HEK293T (cell line): Measurements from ENCODE around the gene PPP6R2.

ENCODE experiments used
- CTCF ChIA-PET: fragments of 350-600 bp; formaldehyde crosslinking; extraction: SDS; loops from one replicate; lab custom pipeline; 2021; ENCODE audit warnings: antibody characterized with exemption, inconsistent platforms; lab: Yijun Ruan, JAX
- POLR2A ChIA-PET: fragments of 350-600 bp; formaldehyde crosslinking; extraction: SDS; loops from one replicate; lab custom pipeline; 2020; ENCODE audit warnings: antibody characterized with exemption, inconsistent platforms; lab: Yijun Ruan, JAX
- DNase-seq: peaks from one replicate; pipeline ENCODE4 v3.0.0; 2012; ENCODE audit warnings: mixed read lengths; ENCODE audit errors: extremely low spot score
- ARNT ChIP-seq: fragments of 450-650 bp; IDR thresholded peaks from 2 replicates; pipeline ENCODE4 v1.6.1; 2017; ENCODE audit warnings: mild to moderate bottlenecking
- BHLHE40 ChIP-seq: fragments of 450-650 bp; IDR thresholded peaks from 2 replicates; pipeline ENCODE4 v1.6.1; 2016; ENCODE audit warnings: mild to moderate bottlenecking, moderate library complexity, borderline replicate concordance
- CTBP1 ChIP-seq: fragments of 450-650 bp; IDR thresholded peaks from 2 replicates; pipeline ENCODE4 v1.6.1; 2016; ENCODE audit warnings: borderline replicate concordance
- ELF4 ChIP-seq: fragments of 450-650 bp; IDR thresholded peaks from 2 replicates; pipeline ENCODE4 v1.6.1; 2017; ENCODE audit warnings: antibody characterized with exemption
- FOXA1 ChIP-seq: fragments of 450-650 bp; IDR thresholded peaks from 2 replicates; pipeline ENCODE4 v1.6.1; 2016; ENCODE audit warnings: mild to moderate bottlenecking
- FOXK2 ChIP-seq: fragments of 450-650 bp; IDR thresholded peaks from 2 replicates; pipeline ENCODE4 v1.6.1; 2016; ENCODE audit warnings: mild to moderate bottlenecking
- FOXM1 ChIP-seq: fragments of 450-650 bp; IDR thresholded peaks from 2 replicates; pipeline ENCODE4 v1.6.1; 2017; ENCODE audit warnings: mild to moderate bottlenecking, borderline replicate concordance
- HDGF ChIP-seq: fragments of 450-650 bp; IDR thresholded peaks from 2 replicates; pipeline ENCODE4 v1.6.1; 2017; ENCODE audit warnings: antibody characterized with exemption, borderline replicate concordance
- L3MBTL2 ChIP-seq: fragments of 450-650 bp; conservative IDR thresholded peaks from 2 replicates; pipeline ENCODE4 v1.6.1; 2016; ENCODE audit warnings: mild to moderate bottlenecking
- LEF1 ChIP-seq: fragments of 450-650 bp; IDR thresholded peaks from 2 replicates; pipeline ENCODE4 v1.6.1; 2017; ENCODE audit warnings: mild to moderate bottlenecking, borderline replicate concordance
- NFRKB ChIP-seq: fragments of 450-650 bp; IDR thresholded peaks from 2 replicates; pipeline ENCODE4 v1.6.1; 2016; ENCODE audit warnings: mild to moderate bottlenecking, moderate library complexity
- SP1 ChIP-seq: fragments of 450-650 bp; IDR thresholded peaks from 2 replicates; pipeline ENCODE4 v1.6.1; 2017
- SUZ12 ChIP-seq: fragments of 450-650 bp; IDR thresholded peaks from 2 replicates; pipeline ENCODE4 v1.6.1; 2016; ENCODE audit warnings: mild to moderate bottlenecking
- TARDBP ChIP-seq: fragments of 450-650 bp; IDR thresholded peaks from 2 replicates; pipeline ENCODE4 v1.6.1; 2016
- ZNF384 ChIP-seq: fragments of 450-650 bp; IDR thresholded peaks from 2 replicates; pipeline ENCODE4 v1.6.1; 2016
- TF ChIP-seq, protein P1 (sequence below): fragments of 450-650 bp; IDR thresholded peaks from 2 replicates; pipeline ENCODE4 v1.6.1; 2016

The PPP6R2 gene

DNA sequence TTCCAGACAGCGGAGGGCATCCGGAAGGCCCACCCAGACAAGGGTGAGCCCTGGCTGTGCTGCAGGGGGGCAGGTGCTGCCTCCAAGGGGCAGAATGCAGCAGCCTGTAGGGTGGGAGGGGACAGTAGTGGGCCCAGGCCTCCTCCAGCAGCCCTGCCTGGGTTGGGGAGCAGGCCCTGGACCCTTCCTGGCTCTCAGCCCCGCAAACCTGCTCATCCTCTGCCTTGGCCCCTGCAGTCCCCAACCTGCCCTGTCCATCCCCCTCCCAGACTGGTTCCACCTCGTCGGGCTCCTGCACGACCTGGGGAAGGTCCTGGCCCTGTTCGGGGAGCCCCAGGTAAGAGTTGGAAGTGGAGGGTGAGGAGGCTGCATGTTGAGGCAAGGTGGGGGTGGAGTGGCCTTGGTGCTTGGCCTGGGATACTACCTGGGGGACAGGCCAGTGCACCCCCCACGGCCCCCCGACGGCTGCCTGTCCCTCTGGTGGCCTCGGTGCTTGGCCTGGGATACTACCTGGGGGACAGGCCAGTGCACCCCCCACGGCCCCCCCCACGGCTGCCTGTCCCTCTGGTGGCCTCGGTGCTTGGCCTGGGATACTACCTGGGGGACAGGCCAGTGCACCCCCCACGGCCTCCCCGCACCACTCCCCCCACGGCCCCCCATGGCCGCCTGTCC, 145.0 kb downstream of the PPP6R2 start:
- no peak for DNase-seq
- CTCF ChIA-PET = no interaction called here
- POLR2A ChIA-PET = no interaction called here
- TF ChIP-seq BHLHE40 = no peak
- TF ChIP-seq ARNT = no peak
- no peak for TF ChIP-seq ZNF384
- TF ChIP-seq CTBP1 = no peak
- TF ChIP-seq ELF4 = no peak
- no peak for TF ChIP-seq HDGF
- no peak for TF ChIP-seq SUZ12

DNA sequence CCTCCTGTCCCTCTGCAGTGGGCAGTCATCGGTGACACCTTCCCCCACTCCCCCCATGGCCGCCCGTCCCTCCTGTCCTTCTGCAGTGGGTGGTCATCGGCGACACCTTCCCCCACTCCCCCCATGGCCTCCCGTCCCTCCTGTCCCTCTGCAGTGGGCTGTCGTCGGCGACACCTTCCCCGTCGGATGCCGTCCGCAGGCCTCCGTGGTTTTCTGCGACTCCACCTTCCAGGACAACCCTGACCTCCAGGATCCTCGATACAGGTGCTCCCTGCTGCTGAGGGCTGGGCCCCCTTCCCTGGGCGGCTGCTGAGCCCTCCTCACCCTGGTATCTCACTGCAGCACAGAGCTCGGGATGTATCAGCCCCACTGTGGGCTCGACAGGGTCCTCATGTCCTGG, 145.8 kb downstream of the PPP6R2 start:
- no peak for DNase-seq
- CTCF ChIA-PET = no interaction called here
- POLR2A ChIA-PET = no interaction called here
- TF ChIP-seq, protein P1, sequence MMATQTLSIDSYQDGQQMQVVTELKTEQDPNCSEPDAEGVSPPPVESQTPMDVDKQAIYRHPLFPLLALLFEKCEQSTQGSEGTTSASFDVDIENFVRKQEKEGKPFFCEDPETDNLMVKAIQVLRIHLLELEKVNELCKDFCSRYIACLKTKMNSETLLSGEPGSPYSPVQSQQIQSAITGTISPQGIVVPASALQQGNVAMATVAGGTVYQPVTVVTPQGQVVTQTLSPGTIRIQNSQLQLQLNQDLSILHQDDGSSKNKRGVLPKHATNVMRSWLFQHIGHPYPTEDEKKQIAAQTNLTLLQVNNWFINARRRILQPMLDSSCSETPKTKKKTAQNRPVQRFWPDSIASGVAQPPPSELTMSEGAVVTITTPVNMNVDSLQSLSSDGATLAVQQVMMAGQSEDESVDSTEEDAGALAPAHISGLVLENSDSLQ = no peak
- no peak for TF ChIP-seq SP1
- TF ChIP-seq ELF4 = no peak
- no peak for TF ChIP-seq L3MBTL2
- TF ChIP-seq NFRKB = no peak
- no peak for TF ChIP-seq HDGF
- TF ChIP-seq TARDBP = no peak
- no peak for TF ChIP-seq FOXA1
- no peak for TF ChIP-seq ZNF384
- TF ChIP-seq SUZ12 = no peak
- no peak for TF ChIP-seq FOXM1
- TF ChIP-seq LEF1 = no peak
- no peak for TF ChIP-seq ARNT
- TF ChIP-seq CTBP1 = no peak
- TF ChIP-seq FOXK2 = no peak
- TF ChIP-seq BHLHE40 = no peak

DNA sequence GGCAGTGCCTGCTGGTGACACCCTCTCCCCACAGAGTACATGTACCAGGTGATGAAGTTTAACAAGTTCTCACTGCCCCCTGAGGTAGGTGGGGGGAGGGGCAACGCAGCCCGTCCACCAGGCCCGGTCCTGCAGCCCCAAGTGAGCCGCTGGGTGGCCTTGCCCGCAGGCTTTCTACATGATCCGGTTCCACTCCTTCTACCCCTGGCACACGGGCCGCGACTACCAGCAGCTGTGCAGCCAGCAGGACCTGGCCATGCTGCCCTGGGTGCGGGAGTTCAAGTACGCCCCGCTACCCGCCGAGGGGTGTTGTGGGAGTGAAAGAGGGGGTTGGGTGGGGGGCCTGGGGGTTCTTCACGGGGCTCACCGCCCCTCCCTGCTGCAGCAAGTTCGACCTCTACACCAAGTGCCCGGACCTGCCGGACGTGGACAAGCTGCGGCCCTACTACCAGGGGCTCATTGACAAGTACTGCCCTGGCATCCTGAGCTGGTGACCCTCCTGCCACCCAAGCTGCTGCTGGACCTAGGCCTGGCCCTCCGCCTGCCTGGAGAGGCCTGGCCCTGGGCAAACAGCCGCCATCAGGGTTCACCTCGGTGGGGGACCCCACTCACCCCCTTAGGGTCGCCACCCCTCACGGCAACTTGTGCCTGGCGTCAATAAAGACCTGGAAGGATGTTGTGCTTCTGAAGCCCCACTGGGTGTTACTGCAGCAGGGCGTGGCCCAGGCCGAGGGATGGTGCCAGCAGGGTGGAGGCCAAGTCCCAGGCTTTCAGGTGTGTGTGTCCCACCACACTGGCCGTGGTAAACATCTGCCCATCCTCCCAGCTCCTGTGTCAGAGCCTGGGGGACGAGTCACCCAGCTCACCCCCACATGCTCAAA, 146.5 kb downstream of the PPP6R2 start:
- TF ChIP-seq SP1 (no peak), L3MBTL2 (no peak), ARNT (no peak), FOXM1 (no peak), NFRKB (no peak), FOXK2 (no peak), ZNF384 (no peak), CTBP1 (no peak), TARDBP (no peak), FOXA1 (no peak), ELF4 (no peak), BHLHE40 (no peak), LEF1 (no peak), HDGF (no peak), SUZ12 (no peak)
- TF ChIP-seq, protein P1 = no peak
- CTCF ChIA-PET = interaction anchor here (0.8 kb wide), 1 partner anchor 9 kb away, joined by 4 read pairs; no protein-coding TSS in a partner anchor
- POLR2A ChIA-PET = no interaction called here
- DNase-seq = no peak

DNA sequence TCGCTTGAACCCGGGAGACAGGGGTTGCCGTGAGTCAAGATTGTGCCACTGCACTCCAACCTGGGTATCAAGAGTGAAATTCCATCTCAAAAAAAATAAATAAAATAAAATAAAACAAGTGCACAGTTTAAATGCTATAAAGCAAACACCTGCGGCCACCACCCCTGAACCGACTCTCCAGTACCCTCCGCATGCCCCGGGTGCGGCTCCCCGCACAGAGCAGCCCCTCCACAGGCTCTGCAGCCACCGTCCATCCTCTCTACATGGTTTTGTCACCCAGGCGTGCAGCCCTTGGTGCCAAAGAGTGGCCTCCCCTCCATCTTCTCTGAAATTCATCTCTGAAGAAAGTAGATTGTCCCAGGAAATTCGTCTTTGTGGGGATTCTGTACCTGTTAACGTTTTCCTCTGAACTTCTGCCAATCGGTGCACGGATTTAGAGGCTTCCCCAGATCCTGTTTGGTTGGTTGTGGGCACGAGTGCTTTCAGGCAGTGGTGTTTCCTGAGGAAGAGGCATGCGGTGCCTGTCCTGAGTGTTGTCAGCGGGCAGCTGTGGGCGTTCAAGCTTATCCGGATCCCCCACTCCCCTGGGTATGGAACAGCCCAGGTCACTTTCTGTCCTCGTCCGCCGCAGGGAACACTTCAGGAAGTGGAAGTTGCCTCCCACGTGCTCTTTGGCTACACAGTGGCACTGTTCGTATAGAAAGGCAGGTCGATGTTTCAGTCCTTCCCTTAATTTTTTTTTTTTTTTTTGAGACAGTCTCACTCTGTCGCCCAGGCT, 147.6 kb downstream of the PPP6R2 start:
- CTCF ChIA-PET = interaction anchor here (0.8 kb wide), 1 partner anchor 10 kb away, joined by 4 read pairs; no protein-coding TSS in a partner anchor
- POLR2A ChIA-PET = no interaction called here
- DNase-seq = no peak
- TF ChIP-seq, protein P1 = no peak
- TF ChIP-seq ZNF384 (no peak), BHLHE40 (no peak), ELF4 (no peak), FOXM1 (no peak), FOXA1 (no peak)
